H9 (cell line): ENCODE measurements around the gene RPL22L1. TPM values are rescaled to one million over a fixed set of nuclear protein-coding genes. Genes with fewer than 3 reads are reported as not detected.

Source experiments
- DNase-seq: peaks from one replicate; pipeline ENCODE4 v3.0.0-alpha.2; 2017
- H2AFZ ChIP-seq: one replicate; pipeline ENCODE4 v1.6.1; 2013; ENCODE audit warnings: mild to moderate bottlenecking, low read length, control low read depth, moderate library complexity
- H2AK5ac ChIP-seq: 2 replicates; pipeline ENCODE4 v1.6.1; 2013; ENCODE audit warnings: low read length, control low read depth, mixed read lengths; ENCODE audit not compliant: insufficient read length
- H2BK120ac ChIP-seq: one replicate; pipeline ENCODE4 v1.6.1; 2013; ENCODE audit warnings: low read depth, mild to moderate bottlenecking, low read length, control low read depth, inconsistent platforms; ENCODE audit not compliant: poor library complexity, severe bottlenecking
- H2BK12ac ChIP-seq: 2 replicates; pipeline ENCODE4 v1.6.1; 2013; ENCODE audit warnings: low read length, control low read depth, mixed read lengths, low read depth; ENCODE audit not compliant: insufficient read length
- H2BK15ac ChIP-seq: 2 replicates; pipeline ENCODE4 v1.6.1; 2013; ENCODE audit warnings: low read depth, low read length, control low read depth
- H2BK20ac ChIP-seq: one replicate; pipeline ENCODE4 v1.6.1; 2013; ENCODE audit warnings: low read depth, mild to moderate bottlenecking, low read length, control low read depth, inconsistent platforms; ENCODE audit not compliant: poor library complexity, severe bottlenecking
- H2BK5ac ChIP-seq: 2 replicates; pipeline ENCODE4 v1.6.1; 2013; ENCODE audit warnings: low read length, control low read depth, mixed read lengths; ENCODE audit not compliant: insufficient read length
- H3K14ac ChIP-seq: 2 replicates; pipeline ENCODE4 v1.6.1; 2013; ENCODE audit warnings: low read length, control low read depth; ENCODE audit not compliant: insufficient read depth
- H3K18ac ChIP-seq: 2 replicates; pipeline ENCODE4 v1.6.1; 2013; ENCODE audit warnings: low read depth, mild to moderate bottlenecking, mixed read lengths, low read length, control low read depth; ENCODE audit not compliant: insufficient read length
- H3K23ac ChIP-seq: 2 replicates; pipeline ENCODE4 v1.6.1; 2013; ENCODE audit warnings: low read length, control low read depth, mixed read lengths, low read depth; ENCODE audit not compliant: insufficient read length
- H3K23me2 ChIP-seq: 2 replicates; pipeline ENCODE4 v1.6.1; 2013; ENCODE audit warnings: low read depth, mild to moderate bottlenecking, mixed read lengths, low read length, control low read depth; ENCODE audit not compliant: insufficient read length, poor library complexity, severe bottlenecking
- H3K27ac ChIP-seq: 2 replicates; pipeline ENCODE4 v1.5.1; 2013; ENCODE audit warnings: low read length, control low read depth, mixed read lengths, low read depth; ENCODE audit not compliant: insufficient read length
- H3K27me3 ChIP-seq: 2 replicates; pipeline ENCODE4 v1.6.1; 2013; ENCODE audit warnings: low read length, control low read depth, inconsistent platforms; ENCODE audit not compliant: insufficient read depth
- H3K4ac ChIP-seq: 2 replicates; pipeline ENCODE4 v1.6.1; 2013; ENCODE audit warnings: low read depth, mild to moderate bottlenecking, control low read depth, inconsistent platforms, low read length, moderate library complexity
- H3K4me1 ChIP-seq: 2 replicates; pipeline ENCODE4 v1.6.1; 2013; ENCODE audit warnings: low read length, control low read depth, inconsistent platforms; ENCODE audit not compliant: insufficient read depth
- H3K4me2 ChIP-seq: 2 replicates; pipeline ENCODE4 v1.6.1; 2013; ENCODE audit warnings: low read length, control low read depth, mixed read lengths; ENCODE audit not compliant: insufficient read length, insufficient read depth
- H3K56ac ChIP-seq: 2 replicates; pipeline ENCODE4 v1.6.1; 2013; ENCODE audit warnings: low read depth, mild to moderate bottlenecking, mixed read lengths, low read length, control low read depth; ENCODE audit not compliant: insufficient read length
- H3K79me1 ChIP-seq: 2 replicates; pipeline ENCODE4 v1.6.1; 2013; ENCODE audit warnings: low read depth, mild to moderate bottlenecking, moderate library complexity, low read length, control low read depth, inconsistent platforms; ENCODE audit not compliant: insufficient read depth, poor library complexity, severe bottlenecking
- H3K79me2 ChIP-seq: 2 replicates; pipeline ENCODE4 v1.6.1; 2013; ENCODE audit warnings: low read length, control low read depth, inconsistent platforms; ENCODE audit not compliant: insufficient read depth
- H3K9ac ChIP-seq: 2 replicates; pipeline ENCODE4 v1.6.1; 2013; ENCODE audit warnings: low read length, control low read depth, mixed read lengths; ENCODE audit not compliant: insufficient read length; ENCODE audit errors: extremely low read depth
- H3K9me3 ChIP-seq: one replicate; pipeline ENCODE4 v1.6.1; 2013; ENCODE audit warnings: low read depth, low read length, inconsistent platforms; ENCODE audit not compliant: control insufficient read depth
- H3T11ph ChIP-seq: one replicate; pipeline ENCODE4 v1.6.1; 2013; ENCODE audit warnings: mild to moderate bottlenecking, low read length, control low read depth, inconsistent platforms
- H4K20me1 ChIP-seq: one replicate; pipeline ENCODE4 v1.6.1; 2013; ENCODE audit not compliant: control insufficient read depth, insufficient read length, insufficient read depth
- H4K5ac ChIP-seq: 2 replicates; pipeline ENCODE4 v1.6.1; 2013; ENCODE audit warnings: low read depth, mild to moderate bottlenecking, mixed read lengths, low read length, control low read depth; ENCODE audit not compliant: insufficient read length
- H4K8ac ChIP-seq: replicated peaks from 2 replicates; pipeline ENCODE4 v1.6.1; 2013; ENCODE audit warnings: low read length, control low read depth, mixed read lengths, low read depth; ENCODE audit not compliant: insufficient read length
- H4K91ac ChIP-seq: 2 replicates; pipeline ENCODE4 v1.6.1; 2013; ENCODE audit warnings: low read depth, mild to moderate bottlenecking, moderate library complexity, mixed read lengths, low read length, control low read depth; ENCODE audit not compliant: insufficient read length
- H3K27ac Mint-ChIP-seq, 3 experiments: 2 replicates in 2 of 3; 3 replicates in 1 of 3; pipeline ENCODE4 v1.8.0; 2020 to 2021; ENCODE audit warnings: mixed read lengths in 3 of 3, mild to moderate bottlenecking in 1 of 3, moderate library complexity in 1 of 3
- H3K27me3 Mint-ChIP-seq: 2 replicates; pipeline ENCODE4 v1.8.0; 2021; ENCODE audit warnings: low read depth, mild to moderate bottlenecking, moderate library complexity, mixed read lengths
- H3K36me3 Mint-ChIP-seq, 3 experiments: 2 replicates in 2 of 3; 3 replicates in 1 of 3; pipeline ENCODE4 v1.8.0; 2020 to 2021; ENCODE audit warnings: low read depth in 3 of 3, mixed read lengths in 3 of 3; ENCODE audit not compliant: insufficient read depth in 1 of 3
- H3K4me1 Mint-ChIP-seq, 2 experiments: 2 replicates each; pipeline ENCODE4 v1.8.0; 2020; ENCODE audit warnings: mixed read lengths in 2 of 2
- H3K4me3 Mint-ChIP-seq, 2 experiments: 2 replicates in 1 of 2; 3 replicates in 1 of 2; pipeline ENCODE4 v1.8.0; 2020 to 2021; ENCODE audit warnings: mild to moderate bottlenecking in 2 of 2, mixed read lengths in 2 of 2, moderate library complexity in 1 of 2
- H3K9me3 Mint-ChIP-seq, 2 experiments: 2 replicates in 1 of 2; 3 replicates in 1 of 2; pipeline ENCODE4 v1.8.0; 2020; ENCODE audit warnings: mild to moderate bottlenecking in 2 of 2, mixed read lengths in 2 of 2, moderate library complexity in 1 of 2
- WGBS: extraction: QIAGEN DNeasy Blood & Tissue Kit; methylation state at CpG from one replicate; pipeline ENCODE4 v1.1.7; 2013; ENCODE audit warnings: missing lambda C conversion rate, low lambda C conversion rate, mixed read lengths; ENCODE audit not compliant: insufficient read length; ENCODE audit errors: extremely low coverage; 5-methylcytosine and 5-hydroxymethylcytosine counted together
- total RNA-seq: library from RNA; stranded (reverse); gene quantifications from 2 replicates; pipeline ENCODE4 v1.2.1, GENCODE V29; 2021
- TF ChIP-seq, protein P1 (sequence below): fragments of 200-600 bp; sonication (generic); conservative IDR thresholded peaks from 3 replicates; pipeline ENCODE4 v1.8.0; 2021; ENCODE audit warnings: antibody characterized with exemption, mild to moderate bottlenecking

Gene RPL22L1
- total RNA-seq, 1 experiment from 2014 or later = 100 TPM

DNA sequence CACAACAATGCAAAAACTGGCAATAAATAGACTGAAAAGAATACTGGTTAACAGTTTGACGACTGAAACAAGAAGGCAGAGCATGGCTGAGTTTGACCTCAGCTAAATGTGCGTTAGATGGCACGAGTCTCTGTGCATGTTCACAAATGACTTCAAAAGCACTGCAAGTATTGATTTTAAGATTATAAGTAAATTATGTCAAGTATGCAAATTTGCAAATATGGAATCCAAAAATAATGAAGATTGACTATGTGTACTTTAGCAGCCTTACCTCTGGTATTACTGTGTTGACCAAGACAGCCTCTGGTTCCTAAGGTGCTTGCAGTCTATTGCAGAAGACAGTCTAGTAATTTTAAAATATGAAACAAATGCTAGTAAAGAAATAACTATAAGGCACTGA lies 41.1 kb upstream of the RPL22L1 start:
- no peak overlapping the region for H3K27ac ChIP-seq
- no peak overlapping the region for H4K8ac ChIP-seq
- no peak overlapping the region for H2BK20ac ChIP-seq
- H3K27me3 ChIP-seq = no peaks in the 10 kb centered on the region; the same call in 1 of the 2 replicates
- no peak overlapping the region for H3K4ac ChIP-seq
- DNase-seq = no peak
- peaks cover 14 to 15% of the 10 kb centered on the region in 2 experiments for H3K4me1 Mint-ChIP-seq
- H4K91ac ChIP-seq = no peak overlapping the region
- no peaks in the 10 kb centered on the region; the same call in 1 of the 2 replicates for H3K4me1 ChIP-seq
- no peak overlapping the region for H3K27ac Mint-ChIP-seq
- H2AFZ ChIP-seq = no peak overlapping the region
- H3K79me1 ChIP-seq = no peaks in the 10 kb centered on the region
- H3K4me2 ChIP-seq = no peak overlapping the region
- H3K4me3 Mint-ChIP-seq = no peak overlapping the region
- no peak overlapping the region for H3K14ac ChIP-seq
- no peak overlapping the region for H2BK120ac ChIP-seq
- no peaks in the 10 kb centered on the region for H4K20me1 ChIP-seq
- H3K79me2 ChIP-seq = no peaks in the 10 kb centered on the region
- H3K27me3 Mint-ChIP-seq = peaks cover 34% of the 10 kb centered on the region
- WGBS = no CpG with 5 or more reads among the region's 3 CpGs
- H3K56ac ChIP-seq = no peak overlapping the region
- H3K23ac ChIP-seq = no peak overlapping the region
- no peak overlapping the region for H2BK5ac ChIP-seq
- no peak overlapping the region for H3T11ph ChIP-seq
- H2AK5ac ChIP-seq = no peak overlapping the region
- H2BK15ac ChIP-seq = no peak overlapping the region
- no peak overlapping the region for H3K18ac ChIP-seq
- H3K36me3 Mint-ChIP-seq = peaks cover 6 to 10% (median 7%) of the 10 kb centered on the region in 3 experiments; a peak in 6 of 7 replicates
- H2BK12ac ChIP-seq = no peak overlapping the region
- TF ChIP-seq, protein P1, sequence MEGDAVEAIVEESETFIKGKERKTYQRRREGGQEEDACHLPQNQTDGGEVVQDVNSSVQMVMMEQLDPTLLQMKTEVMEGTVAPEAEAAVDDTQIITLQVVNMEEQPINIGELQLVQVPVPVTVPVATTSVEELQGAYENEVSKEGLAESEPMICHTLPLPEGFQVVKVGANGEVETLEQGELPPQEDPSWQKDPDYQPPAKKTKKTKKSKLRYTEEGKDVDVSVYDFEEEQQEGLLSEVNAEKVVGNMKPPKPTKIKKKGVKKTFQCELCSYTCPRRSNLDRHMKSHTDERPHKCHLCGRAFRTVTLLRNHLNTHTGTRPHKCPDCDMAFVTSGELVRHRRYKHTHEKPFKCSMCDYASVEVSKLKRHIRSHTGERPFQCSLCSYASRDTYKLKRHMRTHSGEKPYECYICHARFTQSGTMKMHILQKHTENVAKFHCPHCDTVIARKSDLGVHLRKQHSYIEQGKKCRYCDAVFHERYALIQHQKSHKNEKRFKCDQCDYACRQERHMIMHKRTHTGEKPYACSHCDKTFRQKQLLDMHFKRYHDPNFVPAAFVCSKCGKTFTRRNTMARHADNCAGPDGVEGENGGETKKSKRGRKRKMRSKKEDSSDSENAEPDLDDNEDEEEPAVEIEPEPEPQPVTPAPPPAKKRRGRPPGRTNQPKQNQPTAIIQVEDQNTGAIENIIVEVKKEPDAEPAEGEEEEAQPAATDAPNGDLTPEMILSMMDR = no peak
- peaks cover 11 to 15% of the 10 kb centered on the region in 2 experiments for H3K9me3 Mint-ChIP-seq
- H3K23me2 ChIP-seq = peaks cover 5% of the 10 kb centered on the region
- H3K9me3 ChIP-seq = no peaks in the 10 kb centered on the region
- H4K5ac ChIP-seq = no peak overlapping the region
- no peak overlapping the region for H3K9ac ChIP-seq
